Measurements from ENCODE around the gene AGRN. TPM values are rescaled to one million over a fixed set of nuclear protein-coding genes. Genes with fewer than 3 reads are reported as not detected.

Gene AGRN
- total RNA-seq, 1 donor from 2014 or later = 17.6 TPM

DNA sequence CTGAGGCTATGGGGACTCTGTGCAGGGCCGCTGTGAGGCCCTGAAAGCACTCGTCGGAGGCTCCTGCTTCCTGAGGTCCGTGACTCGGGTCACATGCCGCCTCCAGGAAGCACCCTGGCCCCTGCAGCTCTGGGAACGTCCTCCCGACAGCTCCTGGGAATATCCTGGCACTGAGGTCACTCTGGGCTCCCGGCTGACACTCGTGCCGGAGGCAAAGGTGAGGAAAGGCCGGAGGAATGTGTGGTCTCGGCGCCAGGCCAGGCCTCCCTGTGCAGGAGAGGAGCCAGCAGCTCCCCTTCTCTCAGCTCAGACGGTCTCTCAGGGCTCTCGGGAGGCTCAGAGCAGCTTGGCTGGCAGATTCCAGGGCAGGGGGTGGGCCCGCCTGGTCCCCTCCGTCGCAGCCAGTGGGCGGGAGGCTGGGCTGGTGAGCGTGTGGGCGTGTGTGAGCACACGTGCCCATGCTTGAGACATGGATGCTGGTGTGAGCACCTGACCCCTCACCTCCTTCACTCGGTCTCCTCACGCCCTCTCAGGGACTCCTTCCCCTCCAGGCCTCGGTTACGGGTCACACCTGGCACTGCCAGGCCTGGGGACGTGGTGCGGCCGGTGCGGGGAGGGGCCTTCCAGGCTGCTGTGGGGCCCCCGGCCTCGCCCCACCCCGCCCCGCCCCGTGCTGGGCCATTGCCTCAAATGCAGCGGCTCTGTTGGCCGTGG is 59.6 kb downstream of the AGRN start:
- no peak for DNase-seq (ENCODE audit: low spot score)

DNA sequence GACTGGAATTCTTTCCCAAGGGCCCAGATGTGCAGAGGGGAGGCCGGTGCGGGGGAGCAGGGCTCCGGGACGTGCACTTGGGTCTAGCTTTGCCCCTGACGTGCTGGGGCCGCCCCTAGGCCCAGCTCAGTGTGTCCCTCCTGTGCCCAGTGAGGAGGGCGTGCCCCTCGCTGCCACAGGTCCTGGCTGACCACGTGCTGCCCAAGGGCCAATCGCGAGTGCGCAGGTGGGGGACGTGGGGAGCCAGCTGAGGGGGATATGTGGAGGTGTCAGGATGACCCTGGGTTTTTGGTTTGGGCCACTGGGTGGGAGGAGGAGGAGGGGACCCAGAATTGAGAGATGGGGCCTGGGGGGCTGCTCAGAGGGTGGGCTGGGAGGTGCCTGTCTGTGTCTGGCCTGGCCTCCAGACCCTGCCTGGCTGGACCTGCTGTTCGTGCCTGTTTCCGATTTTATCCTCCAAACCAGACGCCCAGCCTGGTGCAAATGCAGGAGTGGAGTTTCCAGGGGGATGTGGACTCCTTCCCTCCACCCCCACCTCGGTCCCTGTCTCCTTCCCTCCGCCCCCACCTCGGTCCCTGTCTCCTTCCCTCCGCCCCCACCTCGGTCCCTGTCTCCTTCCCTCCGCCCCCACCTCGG is 60.3 kb downstream of the AGRN start:
- no peak for DNase-seq (ENCODE audit: low spot score)

DNA sequence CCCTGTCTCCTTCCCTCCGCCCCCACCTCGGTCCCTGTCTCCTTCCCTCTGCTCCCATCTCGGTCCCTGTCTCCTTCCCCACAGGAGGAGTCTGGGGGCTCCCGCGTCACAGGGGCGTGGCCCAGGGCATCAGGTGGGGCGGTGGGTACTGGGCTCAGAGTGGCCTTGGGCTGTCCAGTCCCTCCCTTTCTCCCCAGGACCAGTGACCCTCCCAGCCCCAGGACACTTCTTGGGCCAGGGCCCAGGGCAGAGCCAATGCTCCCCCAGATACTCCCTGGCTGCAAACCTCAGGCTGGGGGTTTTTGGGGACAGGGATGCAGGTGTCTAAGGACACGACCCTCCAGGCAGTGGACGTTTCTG is 61.0 kb downstream of the AGRN start:
- no peak for DNase-seq (ENCODE audit: low spot score)

- DNase-seq (ENCODE audit: low spot score) = no peak
Measured at GRCh38 chr1:1081311-1082238, 61.7 kb downstream of the AGRN start.

DNA sequence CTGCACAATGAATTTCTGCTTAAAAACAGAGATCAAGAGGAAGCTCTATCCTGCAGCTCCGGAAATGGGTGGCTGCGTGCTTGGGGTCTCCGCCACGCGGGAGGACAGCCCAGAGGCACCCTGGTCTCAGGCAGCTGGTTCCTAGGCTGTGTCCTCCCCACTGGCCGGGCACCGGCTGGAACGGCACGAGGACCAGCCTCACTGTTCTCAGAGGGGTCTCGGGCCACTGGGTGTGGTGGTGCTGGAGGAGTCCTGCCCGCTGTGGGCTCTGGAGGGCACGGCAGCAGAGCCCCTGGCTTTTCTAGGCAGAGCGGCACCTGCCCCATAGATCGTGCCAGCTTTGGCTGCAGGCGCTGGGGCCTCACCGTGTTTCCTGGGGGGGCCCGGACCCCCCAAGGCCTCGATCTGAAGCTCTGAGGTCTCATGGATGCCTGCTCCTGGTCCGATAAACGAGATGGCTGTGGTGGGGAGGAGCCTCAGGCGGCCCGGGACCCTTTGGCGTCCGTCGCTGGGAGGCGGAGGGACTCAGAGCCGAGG is 62.4 kb downstream of the AGRN start:
- no peak for DNase-seq (ENCODE audit: low spot score)

GRCh38 chr1:1082776-1083415 is 63.0 kb downstream of the AGRN start:
- DNase-seq (ENCODE audit: low spot score) = no peak

- DNase-seq (ENCODE audit: low spot score) = no peak
Measured at GRCh38 chr1:1083416-1084371, 63.8 kb downstream of the AGRN start.

DNA sequence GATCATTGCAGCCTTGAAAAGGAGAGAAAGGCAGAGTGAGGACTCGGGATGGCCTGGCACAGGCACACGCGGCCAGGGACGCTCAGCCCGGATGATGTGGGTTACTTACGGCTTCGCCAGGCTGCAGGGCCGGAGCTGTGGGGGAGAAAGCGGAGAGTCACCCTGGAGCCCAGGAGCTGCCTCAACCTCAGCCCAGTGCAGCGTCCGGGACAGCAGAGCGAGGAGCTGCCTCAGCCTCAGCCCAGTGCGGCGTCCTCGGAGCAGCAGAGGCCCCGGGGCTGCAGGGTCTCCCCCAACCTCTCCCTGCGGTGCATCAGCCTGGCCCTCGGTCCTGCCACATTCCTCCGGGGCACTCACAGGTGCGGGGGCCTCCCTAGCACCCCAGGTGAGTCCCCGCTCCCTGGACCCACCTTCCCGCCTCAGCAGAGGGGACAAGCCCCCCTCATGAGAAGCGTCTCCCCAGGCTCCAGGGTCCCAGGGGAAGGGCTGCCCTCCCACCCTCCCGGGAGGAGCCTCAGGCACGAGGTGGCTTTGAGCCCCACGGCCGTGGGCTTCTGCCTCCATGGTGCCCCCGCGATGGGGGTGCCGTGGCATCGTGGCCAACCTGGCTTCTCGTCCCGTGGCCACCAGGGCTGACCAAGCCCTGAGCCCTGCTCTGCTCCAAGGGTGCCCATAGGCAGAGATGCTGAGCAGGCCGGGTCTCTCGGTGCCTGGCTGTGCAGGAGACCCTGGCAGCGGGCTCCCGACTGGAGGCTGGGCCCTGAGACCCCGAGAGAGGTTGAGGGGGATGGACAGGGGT is 64.7 kb downstream of the AGRN start:
- DNase-seq (ENCODE audit: low spot score) = no peak

DNA sequence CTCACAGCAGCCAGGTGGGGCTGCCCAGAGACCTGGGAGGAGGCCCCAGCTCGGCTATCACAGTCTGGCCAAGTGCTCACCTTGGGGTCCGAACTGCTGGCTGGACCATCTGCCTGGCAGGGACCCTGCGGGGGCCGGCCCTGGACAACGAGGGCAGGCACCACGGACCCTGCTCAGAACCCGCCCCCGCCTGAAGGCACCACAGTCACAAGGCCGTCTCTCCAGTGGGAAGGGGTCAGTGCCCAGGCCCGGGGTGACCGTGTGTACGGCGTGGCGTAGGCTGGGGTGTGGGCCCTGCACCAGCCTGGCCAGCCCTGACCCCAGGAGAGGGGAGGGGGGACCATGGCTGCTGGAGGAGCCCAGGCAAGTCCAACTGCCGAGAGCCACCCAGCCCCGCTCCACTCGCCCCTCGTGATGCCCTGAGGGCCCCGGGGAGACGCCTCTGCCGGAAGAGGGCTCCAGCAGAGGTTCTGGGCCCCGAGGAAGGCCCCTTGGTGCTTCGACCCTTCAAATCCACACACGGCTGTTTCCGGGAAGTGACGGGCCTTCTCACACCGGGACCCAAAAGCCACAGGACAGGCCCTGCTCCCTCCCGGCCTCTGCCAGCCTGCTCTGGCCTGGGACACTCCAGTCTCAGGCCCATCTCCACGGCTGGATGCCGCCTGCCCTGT is 65.4 kb downstream of the AGRN start:
- DNase-seq (ENCODE audit: low spot score) = no peak

DNA sequence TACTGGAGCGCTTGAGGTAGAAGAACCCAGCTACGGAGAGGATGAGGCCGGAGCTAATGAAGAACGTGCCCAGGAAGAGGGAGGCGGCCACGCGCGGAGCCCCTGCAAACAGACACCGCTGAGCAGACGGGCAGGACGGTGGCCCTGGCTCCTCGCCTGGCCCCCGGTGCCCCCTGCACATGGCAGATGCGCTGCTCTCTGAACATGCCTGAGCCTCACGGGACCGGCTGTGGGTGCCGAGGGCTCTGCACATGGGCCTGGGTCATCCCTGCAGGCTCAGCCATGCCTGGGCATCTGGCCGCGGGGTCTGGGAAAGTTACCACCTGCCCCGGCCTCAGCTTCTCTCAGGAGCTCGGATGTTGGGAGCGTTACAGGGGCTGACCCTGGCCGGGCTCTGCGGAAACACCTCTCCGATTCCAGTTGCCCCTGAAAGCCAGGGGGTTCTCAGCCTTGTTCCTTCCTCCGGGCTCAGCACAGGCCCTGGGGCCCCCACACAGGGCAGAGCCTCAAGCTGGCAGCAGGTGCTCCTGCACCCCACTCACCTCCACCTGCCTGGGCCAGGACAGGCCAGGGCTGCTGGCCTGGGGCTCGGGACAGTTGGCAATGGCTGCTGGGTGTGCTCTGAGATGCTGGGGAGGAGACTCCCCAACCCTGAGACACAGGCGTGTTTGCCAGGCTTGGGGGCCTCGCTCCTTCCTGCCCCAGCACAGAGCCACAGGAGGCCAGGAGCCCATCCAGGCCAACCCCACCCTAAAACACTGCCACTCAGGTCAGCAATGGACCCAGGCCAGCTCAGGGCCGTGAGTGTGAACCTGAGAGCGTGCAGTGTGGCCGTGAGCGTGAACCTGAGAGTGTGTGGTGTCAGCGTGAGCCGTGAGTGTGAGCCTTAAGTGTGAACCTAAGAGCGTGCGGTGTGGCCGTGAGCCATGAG is 66.3 kb downstream of the AGRN start:
- no peak for DNase-seq (ENCODE audit: low spot score)

DNA sequence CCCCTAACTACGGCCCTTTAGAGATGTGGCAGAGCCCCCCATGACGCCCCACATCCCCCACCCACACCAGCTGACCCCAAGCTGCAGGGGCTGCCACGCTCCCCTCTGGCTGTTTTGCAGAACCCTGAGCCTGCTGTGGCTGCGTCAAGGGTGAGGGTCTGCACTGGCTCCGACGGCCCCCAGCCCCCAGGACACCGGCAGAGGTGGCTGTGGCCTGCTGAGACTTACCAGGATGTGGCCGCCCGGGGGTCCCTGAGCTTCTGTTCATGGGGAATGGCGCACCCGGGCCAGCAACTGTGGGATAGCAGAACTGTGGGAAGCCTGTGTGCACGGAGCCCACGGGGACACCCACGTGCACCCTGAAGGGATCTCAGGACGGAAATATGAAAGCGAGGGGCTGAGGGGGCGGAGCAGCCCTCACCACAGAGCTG is 67.0 kb downstream of the AGRN start:
- DNase-seq (ENCODE audit: low spot score) = no peak

DNA sequence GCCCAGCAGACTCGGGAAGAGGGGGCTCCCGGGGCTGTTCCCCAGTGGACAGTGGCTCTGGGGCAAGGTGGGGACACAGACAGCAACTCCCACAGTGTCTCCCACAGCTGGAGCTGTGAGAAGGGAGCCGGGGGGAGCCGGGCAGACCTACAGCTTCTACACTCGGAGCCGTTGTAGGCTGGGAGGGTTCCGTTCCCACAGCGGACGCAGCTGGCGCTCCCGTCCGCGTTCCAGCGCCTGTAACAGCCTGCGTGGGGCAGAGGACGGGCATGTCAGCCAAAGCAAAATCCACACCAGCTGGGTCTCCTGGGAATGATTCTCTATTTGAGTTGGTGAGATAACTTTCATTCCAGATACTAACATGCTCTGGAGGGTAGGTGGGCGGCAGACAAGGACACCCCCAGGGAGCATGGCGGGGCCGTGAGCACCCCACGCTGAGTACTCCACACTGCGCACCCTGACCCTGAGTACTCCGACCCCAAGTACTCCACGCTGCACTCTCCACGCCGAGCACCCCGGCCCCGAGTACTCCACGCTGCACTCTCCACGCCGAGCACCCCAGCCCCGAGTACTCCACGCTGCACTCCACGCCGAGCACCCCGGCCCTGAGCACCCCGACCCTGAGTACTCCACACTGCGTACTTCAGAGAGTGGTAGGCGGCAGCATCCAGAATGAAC is 67.6 kb downstream of the AGRN start:
- DNase-seq (ENCODE audit: low spot score) = no peak

DNA sequence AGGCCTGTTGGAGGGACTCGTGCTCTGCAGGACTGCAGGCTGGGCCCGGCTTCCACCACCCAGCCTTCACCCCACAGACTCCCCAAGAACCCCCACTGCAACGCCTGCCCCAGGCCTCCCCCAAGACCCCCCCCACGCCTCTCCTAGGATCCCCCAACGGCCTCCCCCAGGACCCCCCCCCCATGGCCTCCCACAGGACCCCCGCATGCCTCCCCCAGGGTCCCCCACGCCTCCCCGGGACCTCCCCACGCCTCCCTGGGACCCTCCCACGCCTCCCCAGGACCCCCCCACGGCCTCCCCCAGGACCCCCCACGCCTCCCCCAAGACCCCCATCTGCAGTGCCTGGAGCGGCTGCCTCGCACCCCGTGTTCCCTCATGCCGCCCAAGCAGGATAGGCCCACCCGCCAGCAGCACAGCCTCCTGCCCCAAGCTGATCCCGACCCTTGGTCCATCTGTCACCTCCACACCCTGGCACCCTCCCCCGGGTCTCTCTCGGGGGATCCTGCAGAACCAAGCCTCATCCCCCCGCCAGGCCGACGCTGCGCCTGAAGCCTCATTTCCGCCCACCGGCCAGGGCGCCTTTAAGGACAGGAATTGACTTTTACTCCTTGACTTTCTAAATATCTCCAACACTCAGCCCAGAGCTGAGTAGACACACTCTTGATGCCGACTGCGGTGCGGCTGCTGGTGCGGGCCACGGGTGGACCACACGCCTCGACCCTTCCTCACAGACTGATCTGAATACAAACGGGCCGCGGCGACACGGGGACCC is 68.3 kb downstream of the AGRN start:
- no peak for DNase-seq (ENCODE audit: low spot score)

DNA sequence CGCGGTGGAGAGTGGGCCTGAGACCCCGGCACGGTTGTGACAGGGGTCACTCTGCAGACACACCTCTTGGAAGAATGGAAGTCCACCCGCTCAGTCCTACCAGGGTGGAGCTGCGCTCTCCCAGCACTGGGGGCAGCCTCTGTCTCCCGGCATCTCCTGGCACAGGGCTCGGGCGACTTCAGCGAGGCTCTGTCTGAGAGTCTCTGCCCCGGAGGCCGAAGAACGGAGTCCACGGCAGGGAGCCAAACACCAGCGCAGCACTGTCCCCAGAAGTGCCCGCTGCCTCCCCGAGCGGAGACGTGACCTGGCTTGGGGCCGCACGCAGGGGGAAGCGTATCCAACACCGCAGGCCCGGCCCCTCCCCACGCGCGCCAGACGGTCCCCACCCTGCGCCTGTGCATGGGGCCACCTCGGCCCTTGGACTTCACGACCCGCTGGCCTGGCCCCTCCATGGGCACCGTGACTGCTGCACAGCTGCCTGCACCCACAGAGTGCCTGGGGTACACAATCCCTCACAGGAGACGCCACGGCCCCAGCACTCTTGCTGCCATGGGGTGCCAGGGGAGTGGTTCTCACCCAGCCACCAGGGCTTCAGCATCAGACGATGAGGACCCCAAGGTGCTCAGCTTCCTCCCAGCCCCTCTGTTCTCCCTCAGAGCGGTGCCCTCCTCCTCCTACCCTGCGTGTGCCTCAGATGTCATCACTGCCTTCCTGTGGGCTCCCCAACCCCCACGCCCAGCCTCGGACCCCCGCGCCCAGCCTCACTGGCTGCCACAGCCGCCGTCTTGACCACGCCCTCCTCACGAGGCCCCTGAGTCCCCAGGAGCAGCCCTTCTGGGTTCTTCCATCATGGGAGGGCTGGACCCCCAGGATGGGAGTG is 69.1 kb downstream of the AGRN start:
- DNase-seq (ENCODE audit: low spot score) = no peak

DNA sequence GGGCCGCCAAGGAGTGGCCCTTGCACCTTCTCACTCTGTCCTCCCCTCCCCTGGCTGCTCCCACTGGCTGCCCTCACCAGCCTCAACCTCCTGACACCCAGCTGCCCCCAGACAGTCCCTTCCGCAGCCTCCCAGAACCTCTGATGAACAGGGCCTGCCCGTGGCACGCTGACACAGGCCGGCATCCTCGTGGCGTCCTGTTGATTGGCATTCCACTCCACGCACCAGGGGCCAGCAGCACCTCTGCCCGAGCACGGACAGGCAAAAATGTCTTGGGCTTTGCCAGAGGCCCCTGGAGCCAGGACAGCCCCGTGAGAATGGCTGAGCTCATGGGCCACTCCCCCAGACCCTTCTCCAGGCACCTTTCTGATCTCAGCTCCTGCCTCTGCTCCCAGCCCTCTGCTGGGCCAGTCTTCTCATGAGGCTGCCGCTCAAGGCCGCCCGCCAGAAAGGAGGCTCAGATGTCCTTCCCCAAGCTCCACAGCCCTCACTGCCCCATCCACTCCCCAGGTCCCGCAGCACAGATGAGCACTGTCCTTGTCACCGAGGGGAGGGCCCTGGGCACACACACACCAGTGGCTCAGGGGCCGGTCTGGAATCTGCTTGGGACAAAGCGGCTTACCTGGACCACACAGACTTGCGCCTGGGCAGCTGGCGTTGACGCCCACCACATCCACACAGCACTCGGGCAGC is 70.0 kb downstream of the AGRN start:
- DNase-seq (ENCODE audit: low spot score) = no peak
